Osteocyte (in vitro differentiated cells): Measurements from ENCODE around the gene IL17RE. TPM values are rescaled to one million over a fixed set of nuclear protein-coding genes. Genes with fewer than 3 reads are reported as not detected.
"Not testable (repeated sequence)": the region's sequence is repeated elsewhere in the genome, so short reads cannot be mapped to it uniquely, and the experiment has no call there.

Experiments used
- DNase-seq: peaks from one replicate; pipeline ENCODE4 v3.0.0; 2021; ENCODE audit warnings: mixed read lengths; ENCODE audit not compliant: unreplicated experiment; ENCODE audit errors: extremely low spot score
- H3K27ac Mint-ChIP-seq: one replicate; pipeline ENCODE4 v1.8.0; 2021; ENCODE audit warnings: mild to moderate bottlenecking, mixed read lengths; ENCODE audit not compliant: unreplicated experiment
- H3K27me3 Mint-ChIP-seq: one replicate; pipeline ENCODE4 v1.8.0; 2021; ENCODE audit warnings: mixed read lengths; ENCODE audit not compliant: unreplicated experiment
- H3K36me3 Mint-ChIP-seq: one replicate; pipeline ENCODE4 v1.8.0; 2021; ENCODE audit warnings: mixed read lengths; ENCODE audit not compliant: unreplicated experiment
- H3K4me1 Mint-ChIP-seq: one replicate; pipeline ENCODE4 v1.8.0; 2021; ENCODE audit warnings: mixed read lengths; ENCODE audit not compliant: unreplicated experiment
- H3K4me3 Mint-ChIP-seq: one replicate; pipeline ENCODE4 v1.8.0; 2021; ENCODE audit warnings: mild to moderate bottlenecking, moderate library complexity, mixed read lengths; ENCODE audit not compliant: unreplicated experiment
- H3K9me3 Mint-ChIP-seq: one replicate; pipeline ENCODE4 v1.8.0; 2021; ENCODE audit warnings: mixed read lengths; ENCODE audit not compliant: unreplicated experiment
- long read RNA-seq: library from polyadenylated mRNA; unstranded; transcript quantifications from one replicate; pipeline ENCODE4 v2.0.0, GENCODE V29; 2021
- total RNA-seq: library from RNA; stranded (reverse); gene quantifications from 2 replicates; pipeline ENCODE4 v1.2.1, GENCODE V29; 2021
- TF ChIP-seq, protein P1 (sequence below): fragments of 200-600 bp; sonication (generic); IDR thresholded peaks from 2 replicates; pipeline ENCODE4 v1.5.0; 2021; ENCODE audit warnings: antibody characterized with exemption, mild to moderate bottlenecking, moderate library complexity

Gene IL17RE, protein sequence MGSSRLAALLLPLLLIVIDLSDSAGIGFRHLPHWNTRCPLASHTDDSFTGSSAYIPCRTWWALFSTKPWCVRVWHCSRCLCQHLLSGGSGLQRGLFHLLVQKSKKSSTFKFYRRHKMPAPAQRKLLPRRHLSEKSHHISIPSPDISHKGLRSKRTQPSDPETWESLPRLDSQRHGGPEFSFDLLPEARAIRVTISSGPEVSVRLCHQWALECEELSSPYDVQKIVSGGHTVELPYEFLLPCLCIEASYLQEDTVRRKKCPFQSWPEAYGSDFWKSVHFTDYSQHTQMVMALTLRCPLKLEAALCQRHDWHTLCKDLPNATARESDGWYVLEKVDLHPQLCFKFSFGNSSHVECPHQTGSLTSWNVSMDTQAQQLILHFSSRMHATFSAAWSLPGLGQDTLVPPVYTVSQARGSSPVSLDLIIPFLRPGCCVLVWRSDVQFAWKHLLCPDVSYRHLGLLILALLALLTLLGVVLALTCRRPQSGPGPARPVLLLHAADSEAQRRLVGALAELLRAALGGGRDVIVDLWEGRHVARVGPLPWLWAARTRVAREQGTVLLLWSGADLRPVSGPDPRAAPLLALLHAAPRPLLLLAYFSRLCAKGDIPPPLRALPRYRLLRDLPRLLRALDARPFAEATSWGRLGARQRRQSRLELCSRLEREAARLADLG
- total RNA-seq: 0.89 and 1.4 TPM in 2 replicates
- long read RNA-seq: 0 reads

- Mint-ChIP-seq H3K4me3 (no peak within 1 kb of the TSS), H3K9me3 (no peaks in the 10 kb centered on the region), H3K36me3 (no peaks in the 10 kb centered on the region), H3K27me3 (no peaks in the 10 kb centered on the region), H3K4me1 (peaks cover 24% of the 10 kb centered on the region), H3K27ac (peak within 1 kb of the TSS; percentile 59)
- DNase-seq: no peak
- TF ChIP-seq, protein P1, sequence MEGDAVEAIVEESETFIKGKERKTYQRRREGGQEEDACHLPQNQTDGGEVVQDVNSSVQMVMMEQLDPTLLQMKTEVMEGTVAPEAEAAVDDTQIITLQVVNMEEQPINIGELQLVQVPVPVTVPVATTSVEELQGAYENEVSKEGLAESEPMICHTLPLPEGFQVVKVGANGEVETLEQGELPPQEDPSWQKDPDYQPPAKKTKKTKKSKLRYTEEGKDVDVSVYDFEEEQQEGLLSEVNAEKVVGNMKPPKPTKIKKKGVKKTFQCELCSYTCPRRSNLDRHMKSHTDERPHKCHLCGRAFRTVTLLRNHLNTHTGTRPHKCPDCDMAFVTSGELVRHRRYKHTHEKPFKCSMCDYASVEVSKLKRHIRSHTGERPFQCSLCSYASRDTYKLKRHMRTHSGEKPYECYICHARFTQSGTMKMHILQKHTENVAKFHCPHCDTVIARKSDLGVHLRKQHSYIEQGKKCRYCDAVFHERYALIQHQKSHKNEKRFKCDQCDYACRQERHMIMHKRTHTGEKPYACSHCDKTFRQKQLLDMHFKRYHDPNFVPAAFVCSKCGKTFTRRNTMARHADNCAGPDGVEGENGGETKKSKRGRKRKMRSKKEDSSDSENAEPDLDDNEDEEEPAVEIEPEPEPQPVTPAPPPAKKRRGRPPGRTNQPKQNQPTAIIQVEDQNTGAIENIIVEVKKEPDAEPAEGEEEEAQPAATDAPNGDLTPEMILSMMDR: no peak
Observed at GRCh38 chr3:9902372-9903237, at the start of gene IL17RE. TSS of gene IL17RE (plus strand) at chr3:9902848. CDS start at chr3:9902933, 85 bp downstream.

GRCh38 chr3:9854291-9854940 lies 48.2 kb upstream of the IL17RE start:
- not testable (repeated sequence) for H3K36me3 Mint-ChIP-seq, H3K4me3 Mint-ChIP-seq, H3K27ac Mint-ChIP-seq, H3K4me1 Mint-ChIP-seq, H3K9me3 Mint-ChIP-seq, DNase-seq
- H3K27me3 Mint-ChIP-seq: peaks cover 18% of the 10 kb centered on the region

GRCh38 chr3:9855594-9855993 lies 47.1 kb upstream of the IL17RE start:
- Mint-ChIP-seq H3K4me3 (no peak overlapping the region), H3K4me1 (no peaks in the 10 kb centered on the region), H3K36me3 (no peaks in the 10 kb centered on the region)

DNA sequence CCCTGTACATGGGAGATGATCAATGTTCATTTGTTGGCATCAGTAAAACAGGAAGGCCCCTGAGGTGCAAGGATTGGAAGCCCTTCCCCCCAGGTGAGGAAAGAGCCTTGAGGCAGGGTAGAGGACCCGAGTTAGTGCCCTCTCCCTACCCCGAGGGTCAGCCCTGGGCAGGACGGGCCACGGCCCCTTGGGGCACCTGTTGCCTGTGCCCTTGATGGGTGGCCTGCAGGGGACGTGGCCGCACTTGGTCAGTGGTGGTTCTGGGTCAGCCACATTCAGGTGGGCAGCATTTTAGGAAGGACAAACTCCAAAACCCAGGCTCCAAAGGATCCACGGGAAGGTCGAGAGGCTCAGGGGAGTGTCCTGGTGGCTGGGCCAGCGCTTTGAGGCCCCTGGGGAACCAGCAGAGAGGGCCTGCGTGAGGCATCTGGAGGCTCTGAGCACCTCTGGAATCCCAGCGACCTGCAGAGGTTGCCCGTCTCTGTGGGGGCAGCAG lies 43.1 kb upstream of the IL17RE start:
- H3K27ac Mint-ChIP-seq: no peak overlapping the region
- TF ChIP-seq, protein P1: no peak
- no peak overlapping the region for H3K4me3 Mint-ChIP-seq
- DNase-seq: no peak
- H3K9me3 Mint-ChIP-seq: no peaks in the 10 kb centered on the region
- H3K36me3 Mint-ChIP-seq: no peaks in the 10 kb centered on the region
- H3K27me3 Mint-ChIP-seq: no peaks in the 10 kb centered on the region
- H3K4me1 Mint-ChIP-seq: peaks cover 18% of the 10 kb centered on the region

More at GRCh38 chr3:9855594-9855993, 47.1 kb upstream of the IL17RE start:
- Mint-ChIP-seq H3K27ac (no peak overlapping the region), H3K9me3 (no peaks in the 10 kb centered on the region), H3K27me3 (peaks cover 18% of the 10 kb centered on the region)
- no peak for DNase-seq
- TF ChIP-seq, protein P1: no peak

GRCh38 chr3:9861201-9861600 lies 41.4 kb upstream of the IL17RE start:
- TF ChIP-seq, protein P1: no peak

More at GRCh38 chr3:9861201-9861600, 41.4 kb upstream of the IL17RE start:
- Mint-ChIP-seq H3K27me3 (no peaks in the 10 kb centered on the region), H3K36me3 (no peaks in the 10 kb centered on the region), H3K4me3 (no peak overlapping the region), H3K27ac (no peak overlapping the region), H3K4me1 (peaks cover 23% of the 10 kb centered on the region), H3K9me3 (no peaks in the 10 kb centered on the region)
- no peak for DNase-seq
